Posterior cingulate gyrus (tissue), 11 donors: ENCODE measurements around the gene COQ4.
"Not testable (repeated sequence)": the region's sequence is repeated elsewhere in the genome, so short reads cannot be mapped to it uniquely, and the experiment has no call there.

Source experiments
- DNase-seq, 10 donors: peaks; one replicate each; pipeline versions ENCODE4 v3.0.0 to v3.0.0-alpha.2; 2020 to 2021; ENCODE audit warnings: mixed read lengths in 3 of 10
- intact Hi-C: fragments of 100-400 bp; cut with DNase I; formaldehyde crosslinking; loops from one replicate; pipeline ENCODE4 v1.15.1; 2023

Gene COQ4

DNA sequence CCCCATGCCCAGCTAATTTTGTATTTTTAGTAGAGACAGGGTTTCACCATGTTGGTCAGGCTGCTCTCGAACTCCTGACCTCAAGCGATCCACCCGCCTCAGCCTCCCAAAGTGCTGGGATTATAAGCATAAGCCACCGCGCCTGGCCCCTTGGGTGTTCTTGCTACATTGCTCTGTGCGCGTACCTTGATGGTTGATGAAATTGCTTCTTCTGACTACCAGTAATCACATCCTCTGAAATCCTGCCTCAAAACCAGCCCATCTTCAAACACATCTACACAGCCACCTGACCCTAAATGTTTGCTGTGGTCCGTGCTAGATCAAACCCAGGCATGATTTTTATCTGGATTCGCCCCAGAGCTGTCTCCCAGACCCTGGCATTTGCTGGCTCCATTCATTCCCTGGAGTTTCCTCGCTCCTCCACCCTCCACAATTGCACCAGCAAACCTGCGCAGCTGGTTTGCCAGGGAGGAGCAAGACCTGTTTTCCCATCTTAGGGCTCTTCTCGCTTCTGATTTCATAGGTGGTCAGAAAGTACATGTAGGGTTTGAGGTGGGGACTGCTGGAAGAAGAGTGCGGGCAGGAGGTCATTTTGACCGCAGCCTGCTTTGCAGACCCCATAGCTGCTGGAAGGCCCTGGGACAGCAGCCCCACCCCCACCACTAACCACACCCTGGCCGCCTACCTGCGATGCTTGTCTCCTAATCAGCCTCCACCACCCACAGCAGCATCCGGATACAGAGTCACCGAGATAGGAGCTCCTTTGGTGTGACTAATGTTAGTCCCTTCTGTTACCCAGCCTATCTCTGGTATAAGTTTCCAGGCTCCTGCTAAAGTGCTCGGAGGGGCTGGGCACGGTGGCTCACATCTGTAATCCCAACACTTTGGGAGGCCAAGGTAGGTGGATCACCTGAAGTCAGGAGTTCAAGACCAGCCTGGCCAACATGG, 23.8 kb upstream of the COQ4 start:
- intact Hi-C loops: loop anchor here (5.0 kb wide), 1 partner anchor 113 kb away; no protein-coding TSS in a partner anchor

DNA sequence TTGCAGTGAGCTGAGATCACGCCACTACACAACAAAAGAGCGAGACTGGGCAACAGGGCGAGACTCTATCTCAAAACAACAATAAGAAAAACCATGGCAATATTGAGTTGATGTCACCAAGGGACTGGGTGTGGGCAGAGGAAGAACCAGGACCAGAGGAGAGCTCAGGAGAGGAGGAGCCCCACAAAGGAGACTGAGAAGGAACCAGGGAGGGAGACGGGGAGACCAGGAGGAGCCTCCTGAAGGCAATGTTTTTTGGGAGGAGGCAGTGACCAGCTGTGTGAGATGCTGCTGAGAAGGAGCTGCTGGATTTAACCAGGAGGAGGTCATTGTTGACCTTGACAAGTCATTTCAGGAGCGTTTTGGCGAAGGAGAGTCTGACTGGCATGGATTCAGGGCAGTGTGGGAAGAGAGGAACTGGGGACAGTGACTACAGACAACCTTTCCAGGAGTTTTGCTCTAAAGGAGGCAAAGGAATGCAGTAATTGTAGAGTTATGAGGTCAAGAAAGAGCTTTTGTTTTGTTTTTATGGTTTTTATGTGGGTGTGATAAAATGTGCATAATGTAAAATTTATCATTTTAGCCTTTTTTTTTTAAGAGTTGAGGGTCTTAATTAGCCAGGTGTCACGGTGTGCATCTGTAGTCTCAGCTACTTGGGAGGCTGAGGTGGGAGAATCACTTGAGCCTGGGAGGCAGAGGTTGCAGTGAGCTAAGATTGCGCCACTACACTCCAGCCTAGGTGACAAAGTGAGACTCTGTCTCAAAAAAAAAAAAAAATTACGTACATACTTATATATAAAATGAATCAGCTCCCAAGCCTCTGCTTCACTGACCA, 18.3 kb upstream of the COQ4 start:
- intact Hi-C loops: no loop called here
- DNase-seq: no peak

More for the DNA sequence above, 23.8 kb upstream of the COQ4 start:
- no peak for DNase-seq

DNA sequence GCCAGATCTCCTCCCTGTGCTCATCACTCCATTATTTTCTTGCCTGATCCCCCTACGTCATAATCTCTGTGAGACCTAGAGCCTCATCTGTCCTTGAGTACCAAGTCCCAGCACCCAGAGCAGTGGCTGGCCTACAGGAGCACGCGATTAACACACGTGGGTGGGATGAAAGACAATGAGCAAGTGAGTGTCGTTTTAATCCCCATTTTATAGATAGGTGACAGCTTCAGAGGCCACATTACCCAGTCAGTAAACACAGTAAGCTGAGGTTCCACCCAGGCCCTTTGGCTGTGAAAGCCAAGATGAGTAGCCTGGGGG, 17.7 kb upstream of the COQ4 start:
- intact Hi-C loops: no loop called here

DNA sequence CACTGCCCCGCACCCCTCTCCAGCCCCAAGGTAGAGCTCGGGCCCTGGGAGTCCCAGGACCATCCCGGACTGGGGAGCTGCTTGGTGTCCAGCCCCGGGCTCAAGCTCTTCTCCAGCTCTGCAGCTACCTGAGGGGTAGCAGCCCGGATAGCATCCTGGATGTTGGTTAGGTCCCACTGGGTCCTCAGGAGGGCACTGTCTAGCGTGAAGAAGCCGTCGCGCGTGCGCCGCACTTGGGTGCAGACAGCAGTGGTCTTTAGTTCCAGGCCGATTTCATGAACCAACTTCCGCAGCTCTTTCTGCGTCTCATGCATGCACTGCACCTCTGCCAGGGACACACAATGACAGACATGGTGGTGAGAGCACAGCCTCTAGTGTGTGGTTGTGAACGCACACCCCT, 13.1 kb upstream of the COQ4 start:
- no peak for DNase-seq
- intact Hi-C loops: no loop called here

More for the DNA sequence above, 17.7 kb upstream of the COQ4 start:
- DNase-seq: no peak

DNA sequence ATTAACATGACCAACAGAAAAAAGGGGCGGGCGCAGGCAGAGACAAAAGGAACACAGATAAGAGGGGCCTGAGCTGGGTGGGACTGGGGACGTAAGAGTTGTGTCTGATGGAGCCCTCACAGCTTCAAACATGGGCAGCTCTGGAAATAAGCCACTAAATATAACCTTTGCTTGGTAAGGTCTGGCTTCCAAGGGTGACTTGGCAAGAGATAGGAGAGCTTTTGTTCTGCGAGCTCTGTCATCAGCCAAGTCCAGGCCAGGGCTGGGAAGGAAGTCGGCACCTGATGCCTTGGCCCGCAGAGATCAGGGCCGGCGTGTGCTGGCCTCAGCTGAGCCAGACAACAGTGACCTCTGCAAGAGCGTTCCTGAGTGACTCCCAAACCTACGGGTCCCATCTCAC, 12.2 kb upstream of the COQ4 start:
- no peak for DNase-seq
- intact Hi-C loops: no loop called here

DNA sequence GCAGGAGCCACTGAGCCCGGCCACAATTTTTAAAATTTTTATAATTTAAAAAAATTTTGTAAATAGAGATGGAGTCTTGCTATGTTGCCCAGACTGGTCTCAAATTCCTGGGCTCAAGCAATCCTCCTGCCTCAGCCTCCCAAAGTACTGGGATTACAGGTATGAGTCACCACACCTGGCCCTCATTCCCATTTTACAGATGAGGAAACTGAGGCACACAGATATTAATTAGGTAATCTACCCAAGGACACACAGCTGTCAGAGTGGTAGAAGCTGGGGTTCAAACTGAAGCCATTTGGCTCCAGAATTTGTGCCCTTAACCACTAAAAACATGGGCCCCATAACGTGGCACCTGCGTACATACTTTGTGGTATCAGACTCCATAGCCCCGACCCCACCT, 7.9 kb upstream of the COQ4 start:
- no peak for DNase-seq
- intact Hi-C loops: no loop called here

DNA sequence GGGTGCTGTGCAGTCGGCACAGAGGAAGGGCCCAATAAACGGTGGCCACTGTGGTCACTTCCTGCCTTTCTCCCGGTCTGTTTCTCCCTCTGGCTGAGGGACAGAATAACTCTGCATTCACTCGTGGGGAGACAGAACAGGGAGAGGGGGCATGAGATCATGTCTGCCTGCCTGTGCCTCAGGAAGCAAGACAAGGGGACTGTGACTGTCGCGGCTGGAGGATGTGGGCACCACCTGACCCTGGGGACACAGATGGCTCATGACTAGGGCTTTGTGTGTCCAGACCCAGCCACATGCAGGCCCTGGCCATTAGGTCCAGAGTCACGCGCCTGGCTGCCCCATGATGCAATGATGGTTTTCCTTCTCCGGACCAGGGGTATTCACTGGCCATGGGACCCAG, 6.2 kb upstream of the COQ4 start:
- peak; percentile 74 to 99 (median 89) for DNase-seq
- intact Hi-C loops: no loop called here

DNA sequence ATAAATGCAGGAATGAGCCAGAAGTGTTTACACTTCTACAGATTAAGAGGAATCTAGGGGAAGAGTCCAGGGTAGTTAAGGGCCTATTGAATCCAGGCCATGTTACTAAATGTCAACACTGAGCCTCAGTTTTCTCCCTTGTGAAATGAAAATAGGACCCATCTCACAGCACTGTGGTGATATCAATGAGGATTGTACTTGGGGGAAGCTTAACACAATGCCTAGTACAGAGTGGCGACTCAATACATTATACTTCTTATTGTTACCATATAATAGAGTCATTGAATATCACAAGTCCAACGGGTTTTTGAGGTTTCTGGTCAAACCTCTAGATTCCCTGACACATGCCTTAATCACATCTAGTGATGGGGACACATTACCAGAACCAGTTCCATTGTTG, 5.0 kb upstream of the COQ4 start:
- intact Hi-C loops: no loop called here
- DNase-seq: no peak

DNA sequence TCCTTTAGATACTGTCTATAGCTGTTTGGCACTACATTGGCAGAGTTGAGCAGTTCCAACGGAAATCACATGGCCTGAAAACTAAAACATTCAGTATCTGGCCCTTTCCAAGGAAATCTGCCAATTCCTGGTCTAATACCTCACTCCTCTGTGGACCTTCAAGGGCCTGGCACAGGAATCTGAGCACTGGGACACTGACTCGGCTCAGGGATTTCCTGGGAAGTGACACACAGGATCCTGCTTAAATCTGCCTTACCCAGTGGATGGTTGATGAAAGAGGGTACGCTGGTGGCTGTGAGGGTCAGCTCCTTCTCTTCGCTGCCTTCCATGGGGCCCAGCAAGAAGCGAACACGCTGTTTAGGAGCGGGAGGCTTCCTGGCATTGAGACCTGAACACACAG, 1.3 kb upstream of the COQ4 start:
- intact Hi-C loops: no loop called here
- no peak for DNase-seq

DNA sequence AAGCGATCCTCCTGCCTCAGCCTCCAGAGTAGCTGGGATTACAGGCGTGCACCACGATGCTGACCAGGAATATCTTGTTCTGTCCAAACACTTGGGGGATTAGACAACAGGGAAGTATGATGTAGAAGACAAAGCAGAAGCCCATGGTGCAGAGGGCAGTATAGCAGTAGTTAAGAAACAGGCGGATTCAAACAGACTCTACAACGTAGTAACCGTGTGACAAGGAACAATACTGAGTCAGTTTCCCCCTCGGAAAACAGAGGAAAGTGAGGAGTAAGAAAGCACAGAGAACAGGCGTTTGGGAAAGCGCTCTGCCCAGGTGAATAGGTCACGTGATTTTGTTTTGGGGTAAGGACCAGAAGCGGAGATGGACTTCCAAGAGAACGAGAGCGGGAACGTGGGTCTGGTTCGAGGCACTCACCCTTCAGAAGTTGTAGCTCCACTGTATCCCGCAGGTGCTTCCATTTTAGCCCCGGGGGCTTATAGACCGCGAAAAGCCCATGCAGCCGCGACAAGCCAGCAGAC, 698 bp upstream of the COQ4 start:
- no peak for DNase-seq
- intact Hi-C loops: no loop called here

DNA sequence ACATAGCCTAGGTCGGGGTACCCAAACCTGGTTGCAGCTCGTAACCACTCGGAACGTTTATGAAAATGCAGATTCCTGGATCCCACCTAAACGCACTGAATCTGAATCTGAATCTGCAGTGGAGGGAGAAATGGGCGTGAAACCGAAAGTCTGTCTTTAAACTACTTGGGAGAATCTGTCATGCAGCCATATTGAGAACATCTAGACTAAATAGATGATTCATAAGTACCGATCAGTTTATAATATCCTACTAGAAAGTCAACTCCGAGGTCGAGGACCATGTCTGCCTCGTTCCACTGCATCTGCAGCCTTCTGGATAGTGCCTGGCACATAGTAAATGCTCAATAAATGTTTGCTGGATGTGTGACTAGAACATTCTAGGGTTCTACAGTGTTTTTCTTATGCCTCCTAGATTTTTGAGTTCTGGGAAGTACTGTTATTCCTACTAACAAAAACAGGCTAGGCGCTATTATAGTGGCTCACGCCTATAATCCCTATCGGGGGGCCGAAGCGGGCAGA, 632 bp downstream of the COQ4 start:
- no peak for DNase-seq
- intact Hi-C loops: no loop called here

DNA sequence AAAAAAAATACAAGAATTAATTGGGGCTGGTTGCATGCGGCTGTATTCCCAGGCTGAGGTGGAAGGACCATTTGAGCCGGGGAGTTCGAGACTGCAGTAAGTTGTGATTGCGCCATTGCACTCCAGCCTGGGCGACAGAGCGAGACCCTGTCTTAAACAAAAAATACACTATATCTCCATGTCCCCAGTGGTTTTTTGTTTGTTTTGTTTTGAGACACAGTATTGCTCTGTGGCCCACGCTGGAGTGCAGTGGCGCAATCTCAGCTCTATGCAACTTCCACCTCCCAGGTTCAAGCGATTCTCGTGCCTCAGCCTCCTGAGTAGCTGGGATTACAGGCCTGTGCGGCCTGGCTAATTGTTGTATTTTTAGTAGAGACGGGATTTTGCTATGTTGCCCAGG, 1.2 kb downstream of the COQ4 start:
- intact Hi-C loops: no loop called here

DNA sequence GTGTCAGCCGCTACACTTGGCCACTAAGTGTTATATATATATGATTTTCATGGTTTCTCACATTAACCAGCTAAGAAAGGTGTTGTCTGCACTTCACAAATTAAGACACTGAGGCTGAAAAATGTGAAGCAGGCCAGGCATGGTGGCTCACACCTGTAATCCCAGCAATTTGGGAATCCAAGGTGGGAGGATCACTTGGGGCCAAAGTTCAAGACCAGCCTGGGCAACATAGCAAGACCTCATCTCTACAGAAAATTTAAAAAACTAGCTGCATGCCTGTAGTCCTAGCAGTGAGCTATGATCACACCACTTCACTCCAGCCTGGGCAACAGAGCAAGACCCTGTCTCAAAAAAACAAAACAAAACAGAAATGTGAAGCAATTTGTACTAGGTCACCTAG, 1.8 kb downstream of the COQ4 start:
- intact Hi-C loops: no loop called here
- no peak for DNase-seq

More for the DNA sequence above, 1.2 kb downstream of the COQ4 start:
- DNase-seq: no peak

DNA sequence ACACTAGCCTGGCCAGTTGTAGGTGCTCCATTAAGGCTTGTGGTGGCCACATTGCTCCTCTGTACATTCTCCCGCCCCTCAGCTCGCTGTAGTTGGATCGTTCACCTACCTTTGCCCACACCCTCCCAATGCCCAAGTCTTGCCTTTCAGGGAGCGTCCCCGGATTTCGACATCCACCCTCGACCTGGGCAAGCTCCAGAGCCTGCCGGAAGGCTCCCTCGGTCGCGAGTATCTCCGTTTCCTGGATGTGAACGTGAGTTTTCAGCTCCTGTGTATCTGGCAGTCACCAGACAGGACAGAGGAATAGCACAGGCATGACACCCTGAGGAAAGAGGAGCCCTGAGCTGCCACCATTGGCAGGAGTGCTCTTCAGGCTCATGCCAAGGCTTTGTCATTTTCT, 3.0 kb downstream of the COQ4 start:
- intact Hi-C loops: no loop called here
- DNase-seq: no peak

DNA sequence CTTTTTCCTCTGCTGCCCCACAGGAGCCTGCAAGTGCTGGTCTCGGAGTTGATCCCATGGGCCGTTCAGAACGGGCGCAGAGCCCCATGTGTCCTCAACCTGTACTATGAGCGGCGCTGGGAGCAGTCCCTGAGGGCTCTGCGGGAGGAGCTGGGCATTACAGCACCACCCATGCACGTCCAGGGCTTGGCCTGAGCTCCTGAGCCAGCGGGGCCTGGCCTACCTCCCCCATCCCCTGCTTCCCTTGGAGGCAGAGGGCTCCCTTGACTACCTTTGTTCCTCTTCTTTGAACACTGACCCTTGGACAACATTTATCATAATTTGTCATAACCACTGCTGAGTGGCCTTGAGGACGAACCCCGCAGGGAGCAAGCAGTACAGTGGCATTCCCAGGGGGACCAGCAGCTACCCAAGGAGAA, 10.8 kb downstream of the COQ4 start:
- intact Hi-C loops: no loop called here
- no peak for DNase-seq

DNA sequence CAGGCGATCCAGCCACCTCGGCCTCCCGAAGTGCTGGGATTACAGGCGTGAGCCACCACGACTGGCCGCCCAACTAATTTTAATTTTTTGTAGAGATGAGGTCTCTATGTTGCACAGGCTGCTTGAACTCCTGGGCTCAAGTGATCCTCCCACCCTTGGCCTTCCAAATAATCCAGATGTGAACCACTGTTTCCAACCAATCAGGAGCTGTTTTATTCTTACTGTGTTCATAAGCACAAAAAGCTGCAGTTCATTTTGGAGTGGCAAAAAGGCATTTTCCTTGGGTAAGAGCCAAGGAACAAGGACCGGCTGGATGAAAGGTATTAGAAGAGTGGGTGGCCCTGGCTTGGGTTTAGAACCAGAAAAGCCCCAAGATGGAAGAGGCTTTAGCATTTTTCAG, 12.5 kb downstream of the COQ4 start:
- DNase-seq: no peak
- intact Hi-C loops: no loop called here

DNA sequence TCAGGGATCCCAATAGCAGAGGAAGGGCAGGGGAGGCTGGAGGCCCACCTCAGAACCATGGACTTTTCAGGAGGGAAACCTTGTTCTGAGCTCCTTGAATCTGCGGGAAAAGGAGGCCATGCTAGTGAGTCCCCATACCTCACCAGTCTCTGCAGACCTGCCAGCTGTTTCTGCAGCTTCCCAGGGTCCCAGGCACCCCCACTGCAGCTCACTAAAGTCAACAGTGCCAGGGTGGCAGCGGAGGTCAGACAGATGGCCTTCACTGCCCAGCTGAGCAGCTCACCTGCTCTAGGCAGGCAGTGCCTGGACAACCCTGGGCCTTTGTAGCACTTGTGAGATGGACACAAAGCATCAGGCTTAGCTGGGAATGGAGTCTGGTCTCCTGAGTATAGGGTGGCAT, 13.3 kb downstream of the COQ4 start:
- DNase-seq: no peak

DNA sequence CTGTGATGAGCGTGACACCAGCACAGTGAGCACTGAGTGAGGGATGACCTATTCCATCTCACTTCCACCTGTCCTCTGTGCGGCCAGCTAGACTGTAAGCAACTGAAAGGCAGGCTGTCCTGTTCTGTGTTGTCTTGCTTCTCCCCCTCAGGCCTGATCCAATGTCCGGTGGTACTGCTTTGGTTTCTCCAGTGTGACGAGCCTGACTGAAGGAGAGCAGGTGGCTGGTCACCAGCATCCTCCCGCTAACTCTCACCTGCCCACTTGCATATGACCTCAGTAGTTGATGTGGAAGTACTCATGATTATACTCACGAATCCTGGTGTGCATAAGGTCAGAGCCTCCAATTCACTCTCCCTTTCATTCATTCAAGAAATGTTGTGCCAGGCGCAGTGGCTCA, 15.3 kb downstream of the COQ4 start:
- intact Hi-C loops: no loop called here
- DNase-seq: no peak

More for the DNA sequence above, 13.3 kb downstream of the COQ4 start:
- intact Hi-C loops: no loop called here

DNA sequence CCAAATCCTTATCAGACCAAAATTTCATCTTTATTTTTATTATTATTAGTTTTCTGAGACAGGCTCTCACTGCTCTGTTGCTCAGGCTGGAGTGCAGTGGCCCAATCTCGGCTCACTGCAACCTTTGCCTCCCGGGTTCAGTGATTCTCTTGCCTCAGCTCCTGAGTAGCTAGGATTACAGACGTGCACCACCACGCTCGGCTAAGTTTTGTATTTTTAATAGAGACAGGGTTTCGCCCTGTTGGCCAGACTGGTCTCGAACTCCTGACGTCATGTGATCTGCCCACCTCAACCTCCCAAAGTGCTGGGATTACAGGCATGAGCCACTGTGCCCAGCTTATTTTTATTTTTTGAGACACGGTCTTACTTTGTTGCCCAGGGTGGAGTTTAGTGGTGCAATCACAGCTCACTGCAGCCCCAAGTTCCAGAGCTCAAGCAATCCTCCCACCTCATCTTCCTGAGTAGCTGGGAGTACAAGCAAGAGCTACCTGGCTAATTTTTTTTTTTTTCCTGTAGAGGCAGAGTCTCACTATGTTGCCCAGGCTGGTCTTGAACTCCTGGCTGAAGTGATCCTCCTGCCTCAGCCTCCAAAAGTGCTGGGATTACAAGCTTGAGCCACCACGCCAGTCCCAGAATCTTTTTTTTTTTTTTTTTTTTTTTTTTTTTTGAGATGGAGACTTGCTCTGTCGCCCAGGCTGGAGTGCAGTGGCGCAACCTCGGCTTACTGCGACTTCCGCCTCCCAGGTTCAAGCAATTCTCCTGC, 16.4 kb downstream of the COQ4 start:
- DNase-seq, intact Hi-C loops: not testable (repeated sequence)
